Neural progenitor cell (in vitro differentiated cells): ENCODE measurements around the gene ACYP1.

Experiments
- CTCF ChIP-seq: fragments of 200-600 bp; sonication (generic); IDR thresholded peaks from 2 replicates; pipeline ENCODE4 v1.5.1; 2017; ENCODE audit warnings: antibody characterized with exemption, mild to moderate bottlenecking
- EZH2phosphoT487 ChIP-seq: fragments of 200-600 bp; sonication (generic); IDR thresholded peaks from 2 replicates; pipeline ENCODE4 v1.6.1; 2017; ENCODE audit warnings: antibody characterized with exemption

- TF ChIP-seq CTCF: no peak
- TF ChIP-seq EZH2phosphoT487: no peak
These were observed 3.4 kb downstream of the ACYP1 start for GRCh38 chr14:75060420-75060819.
